Nephron progenitor cell (in vitro differentiated cells): Measurements from ENCODE around the gene QTRT2.

ENCODE experiments used
- DNase-seq: peaks from one replicate; pipeline ENCODE4 v3.0.0; 2021
- H3K27ac Mint-ChIP-seq: 2 replicates; pipeline ENCODE4 v1.8.0; 2021; ENCODE audit warnings: mild to moderate bottlenecking, moderate library complexity, mixed read lengths
- H3K27me3 Mint-ChIP-seq: 2 replicates; pipeline ENCODE4 v1.8.0; 2021; ENCODE audit warnings: mild to moderate bottlenecking, low read depth, mixed read lengths; ENCODE audit not compliant: poor library complexity
- H3K36me3 Mint-ChIP-seq: 2 replicates; pipeline ENCODE4 v1.8.0; 2021; ENCODE audit warnings: low read depth, mixed read lengths
- H3K4me1 Mint-ChIP-seq: 2 replicates; pipeline ENCODE4 v1.8.0; 2021; ENCODE audit warnings: mixed read lengths
- H3K4me3 Mint-ChIP-seq: 2 replicates; pipeline ENCODE4 v1.8.0; 2021; ENCODE audit warnings: mild to moderate bottlenecking, moderate library complexity, mixed read lengths
- H3K9me3 Mint-ChIP-seq: 2 replicates; pipeline ENCODE4 v1.8.0; 2021; ENCODE audit warnings: mild to moderate bottlenecking, moderate library complexity, mixed read lengths
- TF ChIP-seq, protein P1 (sequence below): fragments of 200-600 bp; sonication (generic); IDR thresholded peaks from 2 replicates; pipeline ENCODE4 v1.5.0; 2021; ENCODE audit warnings: antibody characterized with exemption

QTRT2 gene

DNA sequence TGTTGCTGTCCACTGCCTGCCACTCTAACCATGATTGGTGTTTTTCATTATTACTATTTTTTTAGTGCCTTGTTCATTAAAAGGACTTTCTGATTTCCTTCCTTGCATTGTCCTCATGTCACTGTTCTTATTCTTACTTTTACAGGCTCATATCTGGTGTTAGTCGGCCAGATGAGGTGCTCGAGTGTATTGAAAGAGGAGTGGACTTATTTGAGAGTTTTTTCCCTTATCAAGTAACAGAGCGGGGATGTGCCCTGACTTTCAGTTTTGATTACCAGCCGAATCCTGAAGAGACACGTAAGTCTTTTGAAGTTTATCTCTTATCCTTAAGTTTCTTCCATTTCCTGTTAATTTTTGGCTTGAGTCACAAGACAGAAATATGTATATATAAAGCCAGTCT is 23.2 kb downstream of the QTRT2 start:
- DNase-seq = no peak
- Mint-ChIP-seq H3K9me3 (no peaks in the 10 kb centered on the region), H3K4me1 (no peaks in the 10 kb centered on the region), H3K36me3 (peaks cover 79% of the 10 kb centered on the region), H3K27me3 (no peaks in the 10 kb centered on the region), H3K27ac (no peak overlapping the region), H3K4me3 (no peak overlapping the region)
- TF ChIP-seq, protein P1, sequence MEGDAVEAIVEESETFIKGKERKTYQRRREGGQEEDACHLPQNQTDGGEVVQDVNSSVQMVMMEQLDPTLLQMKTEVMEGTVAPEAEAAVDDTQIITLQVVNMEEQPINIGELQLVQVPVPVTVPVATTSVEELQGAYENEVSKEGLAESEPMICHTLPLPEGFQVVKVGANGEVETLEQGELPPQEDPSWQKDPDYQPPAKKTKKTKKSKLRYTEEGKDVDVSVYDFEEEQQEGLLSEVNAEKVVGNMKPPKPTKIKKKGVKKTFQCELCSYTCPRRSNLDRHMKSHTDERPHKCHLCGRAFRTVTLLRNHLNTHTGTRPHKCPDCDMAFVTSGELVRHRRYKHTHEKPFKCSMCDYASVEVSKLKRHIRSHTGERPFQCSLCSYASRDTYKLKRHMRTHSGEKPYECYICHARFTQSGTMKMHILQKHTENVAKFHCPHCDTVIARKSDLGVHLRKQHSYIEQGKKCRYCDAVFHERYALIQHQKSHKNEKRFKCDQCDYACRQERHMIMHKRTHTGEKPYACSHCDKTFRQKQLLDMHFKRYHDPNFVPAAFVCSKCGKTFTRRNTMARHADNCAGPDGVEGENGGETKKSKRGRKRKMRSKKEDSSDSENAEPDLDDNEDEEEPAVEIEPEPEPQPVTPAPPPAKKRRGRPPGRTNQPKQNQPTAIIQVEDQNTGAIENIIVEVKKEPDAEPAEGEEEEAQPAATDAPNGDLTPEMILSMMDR = no peak

DNA sequence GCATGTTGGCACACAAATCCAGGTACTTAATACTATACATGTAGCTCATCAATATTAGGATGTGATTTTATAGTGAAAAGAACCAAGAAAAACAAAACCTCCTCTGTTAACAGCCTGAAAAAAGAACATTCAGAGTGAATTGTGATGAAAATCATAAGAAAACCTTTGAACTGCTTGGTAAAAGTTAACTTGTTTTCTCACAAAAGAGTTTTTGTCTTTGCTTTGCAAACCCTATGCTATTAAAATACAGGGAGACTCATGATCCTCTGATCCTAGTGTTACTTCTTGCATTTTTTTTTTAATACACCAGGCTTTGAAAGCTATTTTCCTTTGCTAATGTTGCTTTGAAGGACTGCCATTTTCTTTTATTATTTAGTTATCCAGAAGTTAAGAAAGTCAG is 23.7 kb downstream of the QTRT2 start:
- Mint-ChIP-seq H3K4me1 (no peaks in the 10 kb centered on the region), H3K4me3 (no peak overlapping the region), H3K9me3 (no peaks in the 10 kb centered on the region), H3K27ac (no peak overlapping the region), H3K27me3 (no peaks in the 10 kb centered on the region), H3K36me3 (peaks cover 78% of the 10 kb centered on the region)
- TF ChIP-seq, protein P1 = no peak
- DNase-seq = no peak

DNA sequence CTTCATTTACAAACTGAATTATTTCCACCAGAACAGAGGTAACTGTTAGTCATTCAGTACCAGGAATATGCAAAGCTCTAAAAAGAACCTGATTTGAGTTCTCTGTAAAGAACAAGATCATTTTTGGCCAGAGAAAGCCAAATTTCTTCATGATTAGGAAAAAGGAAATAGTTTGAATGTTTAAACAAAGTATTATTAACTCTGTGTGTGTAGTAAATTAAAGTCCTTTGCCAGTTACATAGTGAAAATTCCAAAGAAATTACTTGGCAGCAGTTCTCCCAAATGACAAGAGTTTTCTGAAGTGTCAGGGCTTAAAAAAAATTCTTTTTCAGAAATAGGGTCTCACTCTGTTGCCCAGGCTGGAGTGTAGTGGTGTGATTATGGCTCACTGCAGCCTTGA is 24.5 kb downstream of the QTRT2 start:
- no peak overlapping the region for H3K4me3 Mint-ChIP-seq
- peaks cover 80% of the 10 kb centered on the region for H3K36me3 Mint-ChIP-seq
- H3K9me3 Mint-ChIP-seq = no peaks in the 10 kb centered on the region
- no peak for DNase-seq
- H3K27me3 Mint-ChIP-seq = no peaks in the 10 kb centered on the region
- no peak overlapping the region for H3K27ac Mint-ChIP-seq
- no peaks in the 10 kb centered on the region for H3K4me1 Mint-ChIP-seq
- TF ChIP-seq, protein P1 = no peak

DNA sequence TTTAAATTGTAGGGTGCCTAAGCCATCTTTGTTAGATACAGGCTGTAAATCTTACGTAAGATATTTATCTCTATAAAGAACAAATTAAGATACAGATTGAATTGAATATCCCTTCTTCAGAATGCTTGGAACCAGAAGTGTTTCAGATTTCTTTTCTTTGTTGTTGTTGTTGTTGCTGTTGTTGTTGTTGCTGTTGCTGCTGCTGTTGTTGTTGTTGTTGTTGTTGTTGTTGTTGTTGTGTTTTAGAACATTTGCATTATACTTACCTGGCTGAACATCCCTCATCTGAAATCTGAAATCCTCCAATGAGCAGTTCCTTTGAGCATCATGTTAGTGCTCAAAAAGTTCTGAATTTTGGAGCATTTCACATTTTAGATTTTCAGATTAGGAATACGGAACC is 26.6 kb downstream of the QTRT2 start:
- TF ChIP-seq, protein P1 = no peak
- no peak overlapping the region for H3K27ac Mint-ChIP-seq
- H3K36me3 Mint-ChIP-seq = peaks cover 83% of the 10 kb centered on the region

DNA sequence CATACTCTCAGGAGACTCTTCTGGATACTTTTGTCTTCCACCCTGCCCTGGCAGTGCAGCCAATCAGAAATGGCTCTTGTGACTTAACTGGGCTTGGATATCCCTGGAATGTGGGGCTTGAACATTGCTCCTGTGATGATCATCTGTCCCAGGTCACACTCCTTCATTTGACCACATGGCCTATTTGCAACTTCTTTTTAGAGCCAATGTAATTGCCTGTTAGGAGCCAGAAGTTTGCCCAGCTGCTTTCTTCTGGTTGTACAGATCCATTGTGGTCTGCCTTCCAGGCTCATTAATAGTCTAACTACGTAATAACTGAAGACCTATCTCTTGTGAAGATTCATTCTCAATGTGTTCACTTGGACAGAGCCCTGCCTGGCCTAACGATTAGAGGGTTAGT is 29.8 kb downstream of the QTRT2 start:
- Mint-ChIP-seq H3K4me3 (no peak overlapping the region), H3K36me3 (peaks cover 61% of the 10 kb centered on the region), H3K27me3 (no peaks in the 10 kb centered on the region), H3K27ac (no peak overlapping the region), H3K4me1 (no peaks in the 10 kb centered on the region), H3K9me3 (no peaks in the 10 kb centered on the region)
- DNase-seq = no peak
- TF ChIP-seq, protein P1 = no peak

More for the DNA sequence above, 26.6 kb downstream of the QTRT2 start:
- Mint-ChIP-seq H3K4me1 (no peaks in the 10 kb centered on the region), H3K4me3 (no peak overlapping the region), H3K9me3 (no peaks in the 10 kb centered on the region), H3K27me3 (no peaks in the 10 kb centered on the region)
- no peak for DNase-seq

DNA sequence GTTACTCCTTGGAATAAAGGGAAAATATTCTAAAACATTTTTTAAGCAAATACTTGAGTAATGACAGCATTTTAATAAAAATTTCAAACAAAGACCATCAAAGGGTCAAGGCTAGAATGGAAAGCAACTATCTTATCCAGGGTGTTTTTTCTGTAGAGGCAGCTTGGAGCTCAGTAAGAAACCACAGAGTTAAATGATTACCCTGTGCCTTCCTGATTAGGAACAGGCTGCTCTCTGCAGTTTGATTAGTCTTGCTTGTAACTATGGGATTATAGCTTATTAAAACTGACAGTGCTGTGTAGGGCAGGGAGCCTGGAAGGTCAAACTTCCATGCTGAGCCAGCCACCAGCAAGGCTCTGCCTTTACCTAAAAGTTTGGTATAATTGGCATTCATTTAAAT is 33.1 kb downstream of the QTRT2 start:
- Mint-ChIP-seq H3K36me3 (peaks cover 31% of the 10 kb centered on the region), H3K27me3 (peaks cover 6% of the 10 kb centered on the region), H3K4me3 (no peak overlapping the region), H3K27ac (no peak overlapping the region), H3K4me1 (no peaks in the 10 kb centered on the region), H3K9me3 (no peaks in the 10 kb centered on the region)
- TF ChIP-seq, protein P1 = no peak
- DNase-seq = no peak
